Activated T-helper 1 cell treated with anti-CD3 and anti-CD28 coated beads, Interleukin-12 subunit alpha, Interleukin-12 subunit beta, Interleukin-2, Interleukin-4 antibody, amounts not matched to agents 30 ng/mL and 10 ng/mL and 1 ng/mL, durations not matched to agents 14 hours and 24 hours and 36 hours (primary cell): Measurements from ENCODE around the gene ENPP5. TPM values are rescaled to one million over a fixed set of nuclear protein-coding genes. Genes with fewer than 3 reads are reported as not detected.
A peak's percentile ranks its signal among the peaks of the same experiment; 100 is the strongest.
"Not testable (repeated sequence)": the region's sequence is repeated elsewhere in the genome, so short reads cannot be mapped to it uniquely, and the experiment has no call there.

Experiments
- DNase-seq: peaks from one replicate; pipeline ENCODE4 v3.0.0; 2021; ENCODE audit warnings: low spot score
- H3K27ac Mint-ChIP-seq: one replicate; pipeline ENCODE4 v1.8.0; 2021; ENCODE audit warnings: mild to moderate bottlenecking, mixed read lengths
- H3K27me3 Mint-ChIP-seq: one replicate; pipeline ENCODE4 v1.8.0; 2022; ENCODE audit warnings: mild to moderate bottlenecking, moderate library complexity, mixed read lengths; ENCODE audit not compliant: insufficient read depth
- H3K36me3 Mint-ChIP-seq: one replicate; pipeline ENCODE4 v1.8.0; 2021; ENCODE audit warnings: low read depth, mixed read lengths
- H3K4me1 Mint-ChIP-seq: one replicate; pipeline ENCODE4 v1.8.0; 2021; ENCODE audit warnings: low read depth, mixed read lengths
- H3K4me3 Mint-ChIP-seq: one replicate; pipeline ENCODE4 v1.8.0; 2021; ENCODE audit warnings: mild to moderate bottlenecking, moderate library complexity, mixed read lengths
- H3K9me3 Mint-ChIP-seq: one replicate; pipeline ENCODE4 v1.8.0; 2021; ENCODE audit warnings: mixed read lengths
- intact Hi-C: fragments of 100-400 bp; cut with micrococcal nuclease; formaldehyde crosslinking; loops from one replicate; pipeline ENCODE4 v1.15.1; 2024
- total RNA-seq: library from RNA; stranded (reverse); gene quantifications from 2 replicates; pipeline ENCODE4 v1.2.3, GENCODE V29; 2022

Gene ENPP5
- total RNA-seq, 1 donor from 2014 or later, result not detected

DNA sequence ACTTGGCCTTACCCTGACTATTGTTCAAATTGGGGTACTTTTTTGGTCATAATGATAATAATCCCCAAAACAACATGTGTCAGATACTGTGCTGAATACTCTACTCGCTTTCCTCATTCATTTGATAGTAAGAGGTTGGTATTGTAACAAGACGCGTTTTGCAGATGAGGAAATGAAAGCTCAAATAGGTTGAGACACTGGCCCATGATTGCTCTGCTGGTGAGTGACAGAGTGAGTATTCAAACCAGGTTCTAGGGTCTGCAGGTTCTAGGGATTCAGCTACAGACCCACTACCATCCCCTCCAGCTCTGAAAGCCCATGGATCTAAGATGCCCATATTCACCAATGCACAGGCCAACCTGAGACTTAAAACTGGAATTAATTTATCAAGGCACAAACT, 42.3 kb downstream of the ENPP5 start:
- Mint-ChIP-seq H3K9me3 (no peaks in the 10 kb centered on the region), H3K27me3 (peaks cover 7% of the 10 kb centered on the region), H3K27ac (no peak overlapping the region), H3K36me3 (no peaks in the 10 kb centered on the region), H3K4me1 (peaks cover 25% of the 10 kb centered on the region), H3K4me3 (peak overlapping the region; percentile 61)
- intact Hi-C loops, result loop anchor here (2.0 kb wide), 1 partner anchor 92 kb away; no protein-coding TSS in a partner anchor
- no peak for DNase-seq

DNA sequence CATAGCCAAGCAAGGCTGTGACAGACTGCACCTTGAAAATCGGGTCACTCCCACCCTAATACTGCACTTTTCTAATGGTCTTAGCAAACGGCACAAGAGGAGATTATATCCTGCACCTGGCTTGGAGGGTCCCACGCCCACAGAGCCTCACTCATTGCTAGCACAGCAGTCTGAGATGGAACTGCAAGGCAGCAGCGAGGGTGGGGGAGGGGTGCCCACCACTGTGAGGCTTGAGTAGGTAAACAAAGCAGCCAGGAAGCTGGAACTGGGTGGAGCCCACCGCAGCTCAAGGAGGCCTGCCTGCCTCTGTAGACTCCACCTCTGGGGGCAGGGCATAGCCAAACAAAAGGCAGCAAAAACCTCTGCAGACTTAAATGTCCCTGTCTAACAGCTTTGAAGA, 51.1 kb downstream of the ENPP5 start:
- DNase-seq, H3K9me3 Mint-ChIP-seq, intact Hi-C loops, H3K27ac Mint-ChIP-seq, H3K36me3 Mint-ChIP-seq, H3K4me3 Mint-ChIP-seq, H3K27me3 Mint-ChIP-seq, H3K4me1 Mint-ChIP-seq: not testable (repeated sequence)

DNA sequence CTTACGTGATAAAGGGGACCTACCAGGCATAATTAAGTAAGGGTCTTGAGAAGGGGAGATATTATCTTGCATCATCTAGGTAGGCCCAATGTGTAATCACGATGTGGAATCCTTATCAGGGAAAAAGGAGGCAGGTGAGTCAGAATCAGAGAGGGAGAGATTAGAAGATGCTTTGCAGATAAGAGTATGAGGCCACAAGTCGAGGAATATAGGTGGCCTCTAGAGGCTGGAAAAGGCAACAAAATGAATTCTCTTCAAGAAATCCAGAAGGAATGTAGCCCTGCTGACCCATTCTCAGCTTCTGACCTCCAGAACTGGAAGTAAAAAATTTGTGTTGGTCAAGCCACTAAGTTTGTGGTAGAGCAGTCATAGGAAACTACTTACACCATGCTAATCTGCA, 51.9 kb downstream of the ENPP5 start:
- H3K27ac Mint-ChIP-seq, result no peak overlapping the region
- intact Hi-C loops, result no loop called here

DNA sequence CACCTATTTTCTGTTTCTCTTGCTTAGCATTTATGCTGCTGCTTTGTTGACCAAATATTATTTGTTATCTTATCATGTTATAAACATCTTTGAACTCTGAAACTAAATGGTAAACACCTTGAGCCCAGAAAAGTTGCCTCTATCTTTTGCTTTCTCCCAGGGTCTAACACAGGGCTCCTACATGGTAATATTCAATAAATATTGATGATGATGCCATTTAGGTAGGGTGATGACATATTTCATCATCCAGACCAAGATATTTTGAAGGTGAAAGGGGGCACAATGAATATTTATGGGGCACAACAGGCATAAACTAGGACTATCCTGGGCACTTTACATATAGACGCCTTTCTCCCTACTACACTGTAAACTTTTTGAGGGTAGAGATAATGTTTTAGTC, 52.6 kb downstream of the ENPP5 start:
- no peak for DNase-seq
- Mint-ChIP-seq H3K4me3 (no peak overlapping the region), H3K36me3 (no peaks in the 10 kb centered on the region), H3K4me1 (no peaks in the 10 kb centered on the region), H3K9me3 (no peaks in the 10 kb centered on the region), H3K27ac (no peak overlapping the region), H3K27me3 (no peaks in the 10 kb centered on the region)
- intact Hi-C loops, result no loop called here

More for the DNA sequence above, 51.9 kb downstream of the ENPP5 start:
- Mint-ChIP-seq H3K9me3 (no peaks in the 10 kb centered on the region), H3K4me1 (no peaks in the 10 kb centered on the region), H3K36me3 (no peaks in the 10 kb centered on the region), H3K4me3 (no peak overlapping the region), H3K27me3 (no peaks in the 10 kb centered on the region)
- DNase-seq, result no peak

DNA sequence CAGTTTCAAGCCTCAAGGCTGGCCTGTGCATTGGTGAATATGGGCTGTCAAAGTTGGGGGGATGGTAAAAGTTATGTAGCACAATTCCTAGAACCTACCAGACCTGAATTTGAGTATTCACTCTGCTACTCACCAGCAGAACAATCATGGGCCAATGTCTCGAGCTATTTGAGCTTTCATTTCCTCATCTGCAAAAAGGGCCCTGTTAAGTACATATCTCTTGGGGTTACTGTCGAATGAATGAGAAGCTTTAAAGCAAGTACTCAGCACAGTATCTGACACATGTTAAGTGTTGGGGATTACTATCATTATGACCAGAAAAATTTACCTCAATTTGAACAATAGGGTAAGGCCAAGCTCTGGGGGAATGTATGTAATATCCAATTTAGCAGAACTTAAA, 54.5 kb downstream of the ENPP5 start:
- peaks cover 4% of the 10 kb centered on the region for H3K9me3 Mint-ChIP-seq
- H3K4me1 Mint-ChIP-seq, result no peaks in the 10 kb centered on the region
- no peaks in the 10 kb centered on the region for H3K27me3 Mint-ChIP-seq
- no peak overlapping the region for H3K4me3 Mint-ChIP-seq
- no peak overlapping the region for H3K27ac Mint-ChIP-seq
- no peaks in the 10 kb centered on the region for H3K36me3 Mint-ChIP-seq
- intact Hi-C loops, result no loop called here
- DNase-seq, result no peak

DNA sequence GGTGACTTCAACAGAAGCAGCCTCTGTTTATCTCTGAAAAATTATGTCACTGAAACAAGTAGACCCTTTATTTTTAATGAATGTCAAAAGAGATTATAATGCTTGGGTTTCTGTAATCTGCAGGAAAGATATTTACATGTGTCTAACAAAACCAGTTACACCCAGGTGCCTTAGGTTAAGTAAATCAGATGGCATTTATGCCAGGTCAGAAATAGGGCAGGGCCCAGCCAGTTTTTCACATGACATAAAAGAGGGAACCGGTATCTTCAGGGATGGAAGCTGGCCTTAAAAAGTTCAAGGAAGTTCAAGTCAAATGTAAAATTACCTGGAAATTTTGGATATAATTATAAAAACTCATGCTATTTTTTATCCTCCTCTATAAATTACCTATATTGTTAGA, 55.1 kb downstream of the ENPP5 start:
- H3K4me3 Mint-ChIP-seq, result no peak overlapping the region
- no peak for DNase-seq
- no peaks in the 10 kb centered on the region for H3K4me1 Mint-ChIP-seq
- no peak overlapping the region for H3K27ac Mint-ChIP-seq
- intact Hi-C loops, result no loop called here
- H3K36me3 Mint-ChIP-seq, result no peaks in the 10 kb centered on the region
- H3K27me3 Mint-ChIP-seq, result no peaks in the 10 kb centered on the region
- H3K9me3 Mint-ChIP-seq, result peaks cover 4% of the 10 kb centered on the region

DNA sequence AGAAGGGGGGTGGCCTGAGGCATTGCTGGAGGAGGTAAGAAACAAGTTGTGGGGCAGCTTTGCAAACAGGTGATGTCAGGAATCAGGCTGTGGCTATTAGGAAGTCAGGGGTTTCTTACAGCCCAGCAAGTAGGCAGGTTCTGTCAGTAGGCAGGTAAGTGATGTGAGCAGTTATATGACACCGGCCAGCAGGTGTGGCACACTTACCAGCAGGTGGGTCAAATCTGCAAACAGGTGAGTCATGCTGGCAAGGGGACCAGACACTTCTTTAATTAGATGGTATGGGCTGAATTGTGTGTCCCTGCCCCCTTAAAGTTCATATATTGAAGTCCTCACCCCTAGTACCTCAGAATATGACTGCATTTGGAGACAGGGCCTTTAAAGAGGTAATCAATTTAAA, 57.4 kb downstream of the ENPP5 start:
- Mint-ChIP-seq H3K9me3 (peaks cover 4% of the 10 kb centered on the region), H3K36me3 (no peaks in the 10 kb centered on the region), H3K27me3 (no peaks in the 10 kb centered on the region), H3K4me3 (no peak overlapping the region), H3K27ac (no peak overlapping the region), H3K4me1 (no peaks in the 10 kb centered on the region)
- intact Hi-C loops, result no loop called here
- DNase-seq, result no peak

Other genes starting within 250 kb of the ENPP5 start
- gene CLIC5, start 155.1 kb downstream of the ENPP5 start, total RNA-seq, result 1.3 and 1.5 TPM in 2 replicates
- 5.9 and 6.1 TPM in 2 replicates for gene ENPP4, start 41.0 kb downstream of the ENPP5 start, total RNA-seq